Measurements from ENCODE around the gene DYNC1LI2.
A peak's percentile ranks its signal among the peaks of the same experiment; 100 is the strongest.

Gene DYNC1LI2

GRCh38 chr16:66687906-66688625 lies 63.3 kb downstream of the DYNC1LI2 start (continued):
- peak; percentile 54; the same call in 1 of the 2 replicates for TF ChIP-seq ZNF148 (tag by site-specific recombination; IDR thresholded peaks at IDR 0.05; ENCODE audit: borderline replicate concordance)
- no peak for TF ChIP-seq ZNF843 (tag by site-specific recombination; IDR thresholded peaks at IDR 0.05)
- no peak for TF ChIP-seq ZNF138 (tag by site-specific recombination; IDR thresholded peaks at IDR 0.05; ENCODE audit: borderline replicate concordance)
- TF ChIP-seq ZBTB8A (tag by site-specific recombination; IDR thresholded peaks at IDR 0.05), result 0 out of 2 replicates have a peak, but pooled peaks have one; percentile 29
- TF ChIP-seq ZNF585B (tag by site-specific recombination; IDR thresholded peaks at IDR 0.05), result no peak
- TF ChIP-seq ZBTB48 (tag by site-specific recombination; IDR thresholded peaks at IDR 0.05), result peak; percentile 80
- no peak for TF ChIP-seq ZNF610 (tag by site-specific recombination; IDR thresholded peaks at IDR 0.05; ENCODE audit: borderline replicate concordance)
- TF ChIP-seq ZNF311 (tag by site-specific recombination; IDR thresholded peaks at IDR 0.05; ENCODE audit: borderline replicate concordance), result no peak
- peak; percentile 72 for TF ChIP-seq SP7 (tag by site-specific recombination; IDR thresholded peaks at IDR 0.05)
- TF ChIP-seq ZNF155 (tag by site-specific recombination; IDR thresholded peaks at IDR 0.05), result no peak
- TF ChIP-seq ZNF214 (tag by site-specific recombination; IDR thresholded peaks at IDR 0.05; ENCODE audit: borderline replicate concordance), result no peak
- no peak for TF ChIP-seq ZNF624 (tag by site-specific recombination; IDR thresholded peaks at IDR 0.05)
- TF ChIP-seq, protein P1, sequence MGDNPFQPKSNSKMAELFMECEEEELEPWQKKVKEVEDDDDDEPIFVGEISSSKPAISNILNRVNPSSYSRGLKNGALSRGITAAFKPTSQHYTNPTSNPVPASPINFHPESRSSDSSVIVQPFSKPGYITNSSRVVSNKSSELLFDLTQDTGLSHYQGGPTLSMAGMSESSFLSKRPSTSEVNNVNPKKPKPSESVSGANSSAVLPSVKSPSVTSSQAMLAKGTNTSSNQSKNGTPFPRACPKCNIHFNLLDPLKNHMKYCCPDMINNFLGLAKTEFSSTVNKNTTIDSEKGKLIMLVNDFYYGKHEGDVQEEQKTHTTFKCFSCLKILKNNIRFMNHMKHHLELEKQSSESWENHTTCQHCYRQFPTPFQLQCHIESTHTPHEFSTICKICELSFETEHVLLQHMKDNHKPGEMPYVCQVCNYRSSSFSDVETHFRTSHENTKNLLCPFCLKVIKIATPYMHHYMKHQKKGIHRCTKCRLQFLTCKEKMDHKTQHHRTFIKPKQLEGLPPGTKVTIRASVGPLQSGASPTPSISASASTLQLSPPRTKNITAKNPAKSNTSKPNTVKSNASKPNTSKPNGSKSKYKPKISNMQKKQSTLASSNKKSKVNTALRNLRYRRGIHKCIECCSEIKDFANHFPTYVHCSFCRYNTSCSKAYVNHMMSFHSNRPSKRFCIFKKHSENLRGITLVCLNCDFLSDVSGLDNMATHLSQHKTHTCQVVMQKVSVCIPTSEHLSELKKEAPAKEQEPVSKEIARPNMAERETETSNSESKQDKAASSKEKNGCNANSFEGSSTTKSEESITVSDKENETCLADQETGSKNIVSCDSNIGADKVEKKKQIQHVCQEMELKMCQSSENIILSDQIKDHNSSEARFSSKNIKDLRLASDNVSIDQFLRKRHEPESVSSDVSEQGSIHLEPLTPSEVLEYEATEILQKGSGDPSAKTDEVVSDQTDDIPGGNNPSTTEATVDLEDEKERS (tag by site-specific recombination; IDR thresholded peaks at IDR 0.05), result no peak
- TF ChIP-seq, protein P2, sequence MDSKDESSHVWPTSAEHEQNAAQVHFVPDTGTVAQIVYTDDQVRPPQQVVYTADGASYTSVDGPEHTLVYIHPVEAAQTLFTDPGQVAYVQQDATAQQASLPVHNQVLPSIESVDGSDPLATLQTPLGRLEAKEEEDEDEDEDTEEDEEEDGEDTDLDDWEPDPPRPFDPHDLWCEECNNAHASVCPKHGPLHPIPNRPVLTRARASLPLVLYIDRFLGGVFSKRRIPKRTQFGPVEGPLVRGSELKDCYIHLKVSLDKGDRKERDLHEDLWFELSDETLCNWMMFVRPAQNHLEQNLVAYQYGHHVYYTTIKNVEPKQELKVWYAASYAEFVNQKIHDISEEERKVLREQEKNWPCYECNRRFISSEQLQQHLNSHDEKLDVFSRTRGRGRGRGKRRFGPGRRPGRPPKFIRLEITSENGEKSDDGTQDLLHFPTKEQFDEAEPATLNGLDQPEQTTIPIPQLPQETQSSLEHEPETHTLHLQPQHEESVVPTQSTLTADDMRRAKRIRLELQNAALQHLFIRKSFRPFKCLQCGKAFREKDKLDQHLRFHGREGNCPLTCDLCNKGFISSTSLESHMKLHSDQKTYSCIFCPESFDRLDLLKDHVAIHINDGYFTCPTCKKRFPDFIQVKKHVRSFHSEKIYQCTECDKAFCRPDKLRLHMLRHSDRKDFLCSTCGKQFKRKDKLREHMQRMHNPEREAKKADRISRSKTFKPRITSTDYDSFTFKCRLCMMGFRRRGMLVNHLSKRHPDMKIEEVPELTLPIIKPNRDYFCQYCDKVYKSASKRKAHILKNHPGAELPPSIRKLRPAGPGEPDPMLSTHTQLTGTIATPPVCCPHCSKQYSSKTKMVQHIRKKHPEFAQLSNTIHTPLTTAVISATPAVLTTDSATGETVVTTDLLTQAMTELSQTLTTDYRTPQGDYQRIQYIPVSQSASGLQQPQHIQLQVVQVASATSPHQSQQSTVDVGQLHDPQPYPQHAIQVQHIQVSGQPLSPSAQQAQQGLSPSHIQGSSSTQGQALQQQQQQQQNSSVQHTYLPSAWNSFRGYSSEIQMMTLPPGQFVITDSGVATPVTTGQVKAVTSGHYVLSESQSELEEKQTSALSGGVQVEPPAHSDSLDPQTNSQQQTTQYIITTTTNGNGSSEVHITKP (tag by site-specific recombination; IDR thresholded peaks at IDR 0.05), result peak; percentile 70
- TF ChIP-seq ZXDB (tag by site-specific recombination; IDR thresholded peaks at IDR 0.05), result peak; percentile 76
- peak; percentile 80 for TF ChIP-seq ZNF629 (tag by site-specific recombination; IDR thresholded peaks at IDR 0.05)
- TF ChIP-seq ZNF175 (tag by site-specific recombination; IDR thresholded peaks at IDR 0.05), result no peak
- TF ChIP-seq ZNF169 (tag by site-specific recombination; IDR thresholded peaks at IDR 0.05), result peak; percentile 28; the same call in 1 of the 2 replicates
- TF ChIP-seq ZNF2 (tag by site-specific recombination; IDR thresholded peaks at IDR 0.05), result 0 out of 2 replicates have a peak, but pooled peaks have one; percentile 21
- TF ChIP-seq KLF7 (tag by site-specific recombination; IDR thresholded peaks at IDR 0.05; ENCODE audit: borderline replicate concordance), result no peak
- TF ChIP-seq, protein P3, sequence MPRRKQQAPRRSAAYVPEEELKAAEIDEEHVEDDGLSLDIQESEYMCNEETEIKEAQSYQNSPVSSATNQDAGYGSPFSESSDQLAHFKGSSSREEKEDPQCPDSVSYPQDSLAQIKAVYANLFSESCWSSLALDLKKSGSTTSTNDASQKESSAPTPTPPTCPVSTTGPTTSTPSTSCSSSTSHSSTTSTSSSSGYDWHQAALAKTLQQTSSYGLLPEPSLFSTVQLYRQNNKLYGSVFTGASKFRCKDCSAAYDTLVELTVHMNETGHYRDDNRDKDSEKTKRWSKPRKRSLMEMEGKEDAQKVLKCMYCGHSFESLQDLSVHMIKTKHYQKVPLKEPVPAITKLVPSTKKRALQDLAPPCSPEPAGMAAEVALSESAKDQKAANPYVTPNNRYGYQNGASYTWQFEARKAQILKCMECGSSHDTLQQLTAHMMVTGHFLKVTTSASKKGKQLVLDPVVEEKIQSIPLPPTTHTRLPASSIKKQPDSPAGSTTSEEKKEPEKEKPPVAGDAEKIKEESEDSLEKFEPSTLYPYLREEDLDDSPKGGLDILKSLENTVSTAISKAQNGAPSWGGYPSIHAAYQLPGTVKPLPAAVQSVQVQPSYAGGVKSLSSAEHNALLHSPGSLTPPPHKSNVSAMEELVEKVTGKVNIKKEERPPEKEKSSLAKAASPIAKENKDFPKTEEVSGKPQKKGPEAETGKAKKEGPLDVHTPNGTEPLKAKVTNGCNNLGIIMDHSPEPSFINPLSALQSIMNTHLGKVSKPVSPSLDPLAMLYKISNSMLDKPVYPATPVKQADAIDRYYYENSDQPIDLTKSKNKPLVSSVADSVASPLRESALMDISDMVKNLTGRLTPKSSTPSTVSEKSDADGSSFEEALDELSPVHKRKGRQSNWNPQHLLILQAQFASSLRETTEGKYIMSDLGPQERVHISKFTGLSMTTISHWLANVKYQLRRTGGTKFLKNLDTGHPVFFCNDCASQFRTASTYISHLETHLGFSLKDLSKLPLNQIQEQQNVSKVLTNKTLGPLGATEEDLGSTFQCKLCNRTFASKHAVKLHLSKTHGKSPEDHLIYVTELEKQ (tag by site-specific recombination; IDR thresholded peaks at IDR 0.05; ENCODE audit: borderline replicate concordance), result peak; percentile 37; the same call in 1 of the 2 replicates
- peak; percentile 93 for TF ChIP-seq MZF1 (tag by site-specific recombination; IDR thresholded peaks at IDR 0.05; ENCODE audit: borderline replicate concordance)
- TF ChIP-seq ZNF184 (tag by site-specific recombination; IDR thresholded peaks at IDR 0.05), result no peak
- 0 out of 2 replicates have a peak, but pooled peaks have one; percentile 42 for TF ChIP-seq YY2 (tag by site-specific recombination; IDR thresholded peaks at IDR 0.05)
- no peak for TF ChIP-seq ZNF560 (tag by site-specific recombination; IDR thresholded peaks at IDR 0.05; ENCODE audit: borderline replicate concordance)
- TF ChIP-seq FEZF1 (tag by site-specific recombination; IDR thresholded peaks at IDR 0.05), result 0 out of 2 replicates have a peak, but pooled peaks have one; percentile 36

Measured in HEK293 (cell line).